DND-41 (cell line): Measurements from ENCODE around the gene MS4A6A.
A peak's percentile ranks its signal among the peaks of the same experiment; 100 is the strongest.

Source experiments
- ATAC-seq: fragments of 200-7000 bp; cut with Tn5 transposase; 3 replicates; pipeline ENCODE4 v1.9.1; 2021; ENCODE audit warnings: low read depth; ENCODE audit not compliant: insufficient read depth
- DNase-seq: peaks from one replicate; pipeline ENCODE4 v3.0.0-alpha.2; 2020
- H2AFZ ChIP-seq: 2 replicates; pipeline ENCODE4 v1.6.0; 2012; ENCODE audit warnings: low read depth, low read length
- H3K27ac ChIP-seq: 2 replicates; pipeline ENCODE4 v1.5.1; 2012; ENCODE audit warnings: low read length, inconsistent platforms
- H3K27me3 ChIP-seq: fragments of 200-600 bp; sonication (generic); 2 replicates; pipeline ENCODE4 v1.6.0; 2012; ENCODE audit warnings: low read length, mild to moderate bottlenecking, inconsistent platforms; ENCODE audit not compliant: insufficient read depth, poor library complexity
- H3K36me3 ChIP-seq: 2 replicates; pipeline ENCODE4 v1.5.1; 2012; ENCODE audit warnings: low read length, inconsistent platforms; ENCODE audit not compliant: insufficient read depth
- H3K4me1 ChIP-seq: 2 replicates; pipeline ENCODE4 v1.5.1; 2012; ENCODE audit warnings: mild to moderate bottlenecking, low read length; ENCODE audit not compliant: insufficient read depth
- H3K4me2 ChIP-seq: 2 replicates; pipeline ENCODE4 v1.6.0; 2012; ENCODE audit warnings: mild to moderate bottlenecking, moderate library complexity, low read length, inconsistent platforms; ENCODE audit not compliant: insufficient read depth
- H3K4me3 ChIP-seq, 2 experiments: fragments of 200-600 bp in 1 of 2; shearing (Covaris generic) in 1 of 2; 2 replicates each; pipeline ENCODE4 v1.5.1; 2012 to 2016; ENCODE audit warnings: inconsistent platforms in 2 of 2, low read length in 2 of 2, mild to moderate bottlenecking in 2 of 2, low read depth in 1 of 2, moderate library complexity in 1 of 2
- H3K79me2 ChIP-seq: 2 replicates; pipeline ENCODE4 v1.6.0; 2012; ENCODE audit warnings: low read length, inconsistent platforms; ENCODE audit not compliant: insufficient read depth
- H3K9ac ChIP-seq: 2 replicates; pipeline ENCODE4 v1.6.0; 2012; ENCODE audit warnings: low read depth, mild to moderate bottlenecking, inconsistent platforms, low read length, moderate library complexity
- H3K9me3 ChIP-seq: 2 replicates; pipeline ENCODE4 v1.5.1; 2012; ENCODE audit warnings: low read length, moderate library complexity, mild to moderate bottlenecking, inconsistent platforms; ENCODE audit not compliant: insufficient read depth, severe bottlenecking
- H4K20me1 ChIP-seq: 2 replicates; pipeline ENCODE4 v1.6.0; 2012; ENCODE audit warnings: low read length; ENCODE audit not compliant: insufficient read depth
- EZH2 ChIP-seq: IDR thresholded peaks from 3 replicates; pipeline ENCODE4 v1.6.1; 2012; ENCODE audit warnings: borderline replicate concordance, low read depth, mild to moderate bottlenecking, moderate library complexity, low read length, inconsistent platforms; ENCODE audit not compliant: severe bottlenecking
- TF ChIP-seq, protein P1 (sequence below): IDR thresholded peaks from 2 replicates; pipeline ENCODE4 v1.5.1; 2012; ENCODE audit warnings: borderline replicate concordance, low read length, moderate library complexity, mild to moderate bottlenecking; ENCODE audit not compliant: poor library complexity, severe bottlenecking; ENCODE audit errors: extremely low read depth

MS4A6A gene

DNA sequence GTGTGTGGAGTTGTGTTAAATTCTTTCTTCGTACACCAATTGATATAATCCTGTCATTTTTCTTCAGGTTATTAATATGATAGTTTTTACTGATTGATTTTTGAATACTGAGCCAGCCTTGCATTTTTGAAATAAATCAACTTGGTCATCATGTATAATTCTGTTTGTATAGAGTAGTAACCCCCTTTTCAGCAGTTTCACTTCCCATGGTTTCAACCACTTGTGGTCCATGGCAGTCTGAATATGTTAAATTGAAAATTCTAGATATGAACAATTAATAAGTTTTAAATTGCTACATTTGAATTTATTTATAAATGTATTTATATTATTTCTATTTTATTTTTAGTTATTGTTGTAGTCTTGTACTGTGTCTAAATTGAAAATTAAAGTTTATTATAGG, 32.6 kb downstream of the MS4A6A start:
- no peak for ATAC-seq
- H3K27ac ChIP-seq = no peak overlapping the region
- no peaks in the 10 kb centered on the region for H3K9me3 ChIP-seq
- no peaks in the 10 kb centered on the region for H4K20me1 ChIP-seq
- TF ChIP-seq, protein P1, sequence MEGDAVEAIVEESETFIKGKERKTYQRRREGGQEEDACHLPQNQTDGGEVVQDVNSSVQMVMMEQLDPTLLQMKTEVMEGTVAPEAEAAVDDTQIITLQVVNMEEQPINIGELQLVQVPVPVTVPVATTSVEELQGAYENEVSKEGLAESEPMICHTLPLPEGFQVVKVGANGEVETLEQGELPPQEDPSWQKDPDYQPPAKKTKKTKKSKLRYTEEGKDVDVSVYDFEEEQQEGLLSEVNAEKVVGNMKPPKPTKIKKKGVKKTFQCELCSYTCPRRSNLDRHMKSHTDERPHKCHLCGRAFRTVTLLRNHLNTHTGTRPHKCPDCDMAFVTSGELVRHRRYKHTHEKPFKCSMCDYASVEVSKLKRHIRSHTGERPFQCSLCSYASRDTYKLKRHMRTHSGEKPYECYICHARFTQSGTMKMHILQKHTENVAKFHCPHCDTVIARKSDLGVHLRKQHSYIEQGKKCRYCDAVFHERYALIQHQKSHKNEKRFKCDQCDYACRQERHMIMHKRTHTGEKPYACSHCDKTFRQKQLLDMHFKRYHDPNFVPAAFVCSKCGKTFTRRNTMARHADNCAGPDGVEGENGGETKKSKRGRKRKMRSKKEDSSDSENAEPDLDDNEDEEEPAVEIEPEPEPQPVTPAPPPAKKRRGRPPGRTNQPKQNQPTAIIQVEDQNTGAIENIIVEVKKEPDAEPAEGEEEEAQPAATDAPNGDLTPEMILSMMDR = no peak
- TF ChIP-seq EZH2 = no peak
- H2AFZ ChIP-seq = no peak overlapping the region
- no peak for DNase-seq
- no peaks in the 10 kb centered on the region for H3K36me3 ChIP-seq
- H3K4me2 ChIP-seq = no peak overlapping the region
- H3K4me1 ChIP-seq = no peaks in the 10 kb centered on the region
- H3K9ac ChIP-seq = no peak overlapping the region
- H3K4me3 ChIP-seq = no peak overlapping the region
- no peaks in the 10 kb centered on the region for H3K79me2 ChIP-seq
- H3K27me3 ChIP-seq = no peaks in the 10 kb centered on the region

DNA sequence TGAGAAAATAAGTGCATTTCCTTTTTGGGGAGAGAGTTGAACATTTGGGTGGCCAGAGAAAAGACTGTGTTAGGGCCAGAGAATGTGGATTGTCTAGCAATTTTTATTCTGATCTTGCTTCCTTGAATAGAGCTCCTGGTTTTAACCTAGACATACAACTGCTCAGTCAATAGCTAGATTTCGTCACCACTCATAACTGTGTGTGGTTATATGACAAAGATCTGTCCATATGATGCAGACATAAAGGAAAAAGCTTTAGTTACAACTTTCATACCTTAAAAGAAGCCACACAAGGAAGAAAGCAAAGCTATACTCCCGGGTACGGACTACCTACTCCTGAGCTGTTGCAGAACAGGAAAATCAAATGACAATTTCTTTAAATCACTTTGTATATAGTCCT, 37.2 kb downstream of the MS4A6A start:
- H3K4me2 ChIP-seq = no peak overlapping the region
- no peaks in the 10 kb centered on the region for H3K79me2 ChIP-seq
- no peak overlapping the region for H3K27ac ChIP-seq
- peaks cover 23% of the 10 kb centered on the region for H3K4me1 ChIP-seq
- ATAC-seq = no peak
- H4K20me1 ChIP-seq = no peaks in the 10 kb centered on the region
- H3K4me3 ChIP-seq = no peak overlapping the region
- DNase-seq = no peak
- no peaks in the 10 kb centered on the region for H3K27me3 ChIP-seq
- no peaks in the 10 kb centered on the region for H3K36me3 ChIP-seq
- H2AFZ ChIP-seq = no peak overlapping the region
- TF ChIP-seq, protein P1 = no peak
- no peak for TF ChIP-seq EZH2
- no peak overlapping the region for H3K9ac ChIP-seq
- H3K9me3 ChIP-seq = no peaks in the 10 kb centered on the region

DNA sequence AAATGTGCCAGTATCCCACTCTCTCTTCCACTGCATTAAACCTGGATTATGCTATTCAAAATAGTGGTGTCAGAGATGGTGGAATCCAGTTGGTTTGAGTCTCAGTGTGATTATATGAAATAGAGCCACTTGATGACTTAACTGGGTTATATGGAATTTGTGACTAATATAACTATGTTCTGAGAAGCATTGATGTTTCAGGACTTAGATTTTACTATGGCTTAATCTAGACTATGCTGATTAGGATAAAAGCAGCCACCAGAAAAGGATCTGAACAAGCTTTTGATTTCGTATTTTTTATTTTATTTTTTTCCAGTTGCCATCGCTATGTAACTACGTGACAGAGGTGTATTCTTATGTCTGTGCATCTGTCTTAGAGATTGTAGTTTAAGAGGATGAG, 39.1 kb downstream of the MS4A6A start:
- Histone ChIP-seq H3K4me1 (peaks cover 23% of the 10 kb centered on the region), H3K36me3 (no peaks in the 10 kb centered on the region), H3K4me3 (no peak overlapping the region), H4K20me1 (no peaks in the 10 kb centered on the region), H3K9ac (no peak overlapping the region), H3K27ac (peak overlapping the region; percentile 23), H3K4me2 (0 out of 2 replicates have a peak overlapping the region, but pooled peaks have one; percentile 15), H3K27me3 (no peaks in the 10 kb centered on the region), H2AFZ (no peak overlapping the region), H3K79me2 (no peaks in the 10 kb centered on the region), H3K9me3 (no peaks in the 10 kb centered on the region)
- TF ChIP-seq EZH2 = no peak
- TF ChIP-seq, protein P1 = no peak
- DNase-seq (no peak), ATAC-seq (peak; percentile 50; the same call in 1 of the 3 replicates)

DNA sequence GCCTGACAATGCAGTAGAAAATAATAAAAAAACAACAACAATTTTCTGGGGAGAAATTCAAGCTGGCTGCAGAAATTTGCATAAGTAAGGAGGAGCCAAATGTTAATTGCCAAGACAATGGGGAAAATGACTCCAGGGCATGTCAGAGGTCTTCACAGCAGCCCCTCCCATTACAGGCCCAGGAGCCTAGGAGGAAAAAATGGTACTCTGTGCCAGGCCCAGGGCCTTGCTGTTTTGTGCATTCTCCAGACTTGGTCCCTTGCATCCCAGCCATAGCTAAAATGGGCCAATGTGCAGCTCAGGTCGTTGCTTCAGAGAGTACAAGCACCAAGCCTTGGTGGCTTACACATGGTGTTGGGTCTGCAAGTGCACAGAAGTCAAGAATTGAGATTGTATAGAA, 49.0 kb downstream of the MS4A6A start:
- Histone ChIP-seq H3K36me3 (no peaks in the 10 kb centered on the region), H3K9me3 (peaks cover 3% of the 10 kb centered on the region), H4K20me1 (no peaks in the 10 kb centered on the region), H2AFZ (no peak overlapping the region), H3K4me3 (no peak overlapping the region), H3K27ac (no peak overlapping the region), H3K4me1 (no peaks in the 10 kb centered on the region), H3K79me2 (no peaks in the 10 kb centered on the region), H3K9ac (no peak overlapping the region), H3K4me2 (no peak overlapping the region), H3K27me3 (no peaks in the 10 kb centered on the region)
- no peak for ATAC-seq
- no peak for DNase-seq
- TF ChIP-seq, protein P1 = no peak
- no peak for TF ChIP-seq EZH2
